SIG-M5 (cell line): Measurements from ENCODE around the gene RYR3.

Experiments
- DNase-seq: peaks from one replicate; lab custom pipeline; 2025; lab: John Stamatoyannopoulos, UW

RYR3 gene

GRCh38 chr15:33320017-33320416, 9.2 kb downstream of the RYR3 start:
- DNase-seq: no peak

- no peak for DNase-seq
These were observed 11.3 kb downstream of the RYR3 start for GRCh38 chr15:33322091-33322490.

GRCh38 chr15:33324609-33325008, 13.8 kb downstream of the RYR3 start:
- DNase-seq: no peak

GRCh38 chr15:33326908-33327307, 16.1 kb downstream of the RYR3 start:
- no peak for DNase-seq

GRCh38 chr15:33328106-33328505, 17.3 kb downstream of the RYR3 start:
- DNase-seq: no peak

GRCh38 chr15:33329457-33329856, 18.7 kb downstream of the RYR3 start:
- DNase-seq: no peak

GRCh38 chr15:33330931-33331330, 20.2 kb downstream of the RYR3 start:
- no peak for DNase-seq

GRCh38 chr15:33341953-33342352, 31.2 kb downstream of the RYR3 start:
- no peak for DNase-seq

- DNase-seq: no peak
These were observed 32.5 kb downstream of the RYR3 start for GRCh38 chr15:33343275-33343674.

- no peak for DNase-seq
These were observed 33.3 kb downstream of the RYR3 start for GRCh38 chr15:33344111-33344510.

GRCh38 chr15:33344530-33344929, 33.8 kb downstream of the RYR3 start:
- DNase-seq: no peak

GRCh38 chr15:33354411-33354810, 43.6 kb downstream of the RYR3 start:
- DNase-seq: no peak

- DNase-seq: no peak
These were observed 47.1 kb downstream of the RYR3 start for GRCh38 chr15:33357845-33358244.

GRCh38 chr15:33358306-33358705, 47.5 kb downstream of the RYR3 start:
- DNase-seq: no peak

- no peak for DNase-seq
These were observed 50.1 kb downstream of the RYR3 start for GRCh38 chr15:33360886-33361285.

- no peak for DNase-seq
These were observed 59.3 kb downstream of the RYR3 start for GRCh38 chr15:33369941-33370622.

GRCh38 chr15:33370623-33371020, 59.9 kb downstream of the RYR3 start:
- DNase-seq: no peak

- DNase-seq: no peak
These were observed 60.4 kb downstream of the RYR3 start for GRCh38 chr15:33371159-33371558.

GRCh38 chr15:33374226-33374914, 63.6 kb downstream of the RYR3 start:
- DNase-seq: no peak

GRCh38 chr15:33375236-33375635, 64.5 kb downstream of the RYR3 start:
- DNase-seq: no peak

GRCh38 chr15:33377204-33377603, 66.4 kb downstream of the RYR3 start:
- no peak for DNase-seq

- DNase-seq: no peak
These were observed 68.2 kb downstream of the RYR3 start for GRCh38 chr15:33378866-33379480.

GRCh38 chr15:33380406-33380805, 69.6 kb downstream of the RYR3 start:
- no peak for DNase-seq
